OCI-LY1 (cell line): ENCODE data around the gene GIT2.

Experiments used
- EZH2 ChIP-seq: fragments of 200-600 bp; sonication (generic), shearing (Covaris generic); IDR thresholded peaks from 2 replicates; pipeline ENCODE4 v1.8.0; 2017; ENCODE audit warnings: borderline replicate concordance, mixed run types, mild to moderate bottlenecking, antibody characterized with exemption, low read length, moderate library complexity, mixed read lengths
- TF ChIP-seq, protein P1 (sequence below): fragments of 200-600 bp; sonication (generic), shearing (Covaris generic); IDR thresholded peaks from 2 replicates; pipeline ENCODE4 v1.5.1; 2017; ENCODE audit warnings: mild to moderate bottlenecking, antibody characterized with exemption, low read length, moderate library complexity, mixed read lengths

DNA sequence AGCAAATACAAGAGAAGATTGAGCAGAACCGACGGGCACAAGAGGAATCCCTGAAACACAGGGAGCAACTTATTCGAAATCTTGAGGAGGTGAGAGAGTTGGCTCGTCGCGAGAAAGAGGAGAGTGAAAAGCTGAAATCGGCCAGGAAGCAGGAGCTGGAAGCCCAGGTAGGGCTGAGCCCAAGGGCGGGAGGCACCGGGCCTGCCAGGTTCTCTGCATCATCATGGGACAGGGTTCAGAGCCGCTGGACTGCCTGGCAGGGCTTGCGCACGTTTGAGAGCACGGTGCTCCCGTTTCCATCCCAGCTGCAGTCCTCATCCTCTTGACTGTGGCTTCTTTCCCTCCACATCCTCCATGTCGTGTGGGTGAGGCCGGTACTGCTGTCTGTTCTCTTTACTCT lies 81.7 kb downstream of the GIT2 start:
- TF ChIP-seq, protein P1, sequence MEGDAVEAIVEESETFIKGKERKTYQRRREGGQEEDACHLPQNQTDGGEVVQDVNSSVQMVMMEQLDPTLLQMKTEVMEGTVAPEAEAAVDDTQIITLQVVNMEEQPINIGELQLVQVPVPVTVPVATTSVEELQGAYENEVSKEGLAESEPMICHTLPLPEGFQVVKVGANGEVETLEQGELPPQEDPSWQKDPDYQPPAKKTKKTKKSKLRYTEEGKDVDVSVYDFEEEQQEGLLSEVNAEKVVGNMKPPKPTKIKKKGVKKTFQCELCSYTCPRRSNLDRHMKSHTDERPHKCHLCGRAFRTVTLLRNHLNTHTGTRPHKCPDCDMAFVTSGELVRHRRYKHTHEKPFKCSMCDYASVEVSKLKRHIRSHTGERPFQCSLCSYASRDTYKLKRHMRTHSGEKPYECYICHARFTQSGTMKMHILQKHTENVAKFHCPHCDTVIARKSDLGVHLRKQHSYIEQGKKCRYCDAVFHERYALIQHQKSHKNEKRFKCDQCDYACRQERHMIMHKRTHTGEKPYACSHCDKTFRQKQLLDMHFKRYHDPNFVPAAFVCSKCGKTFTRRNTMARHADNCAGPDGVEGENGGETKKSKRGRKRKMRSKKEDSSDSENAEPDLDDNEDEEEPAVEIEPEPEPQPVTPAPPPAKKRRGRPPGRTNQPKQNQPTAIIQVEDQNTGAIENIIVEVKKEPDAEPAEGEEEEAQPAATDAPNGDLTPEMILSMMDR: no peak
- no peak for TF ChIP-seq EZH2
